C4-2B (cell line): ENCODE measurements around the gene ALOX12.
"Not testable (repeated sequence)": the region's sequence is repeated elsewhere in the genome, so short reads cannot be mapped to it uniquely, and the experiment has no call there.

Experiments used
- H3K27ac ChIP-seq: fragments of 450-650 bp; 2 replicates; pipeline ENCODE4 v1.5.1; 2017
- CTCF ChIP-seq: fragments of 450-650 bp; conservative IDR thresholded peaks from 2 replicates; pipeline ENCODE4 v1.5.1; 2017; ENCODE audit warnings: mild to moderate bottlenecking
- ZFX ChIP-seq: fragments of 450-650 bp; IDR thresholded peaks from 2 replicates; pipeline ENCODE4 v1.6.1; 2017

The ALOX12 gene

DNA sequence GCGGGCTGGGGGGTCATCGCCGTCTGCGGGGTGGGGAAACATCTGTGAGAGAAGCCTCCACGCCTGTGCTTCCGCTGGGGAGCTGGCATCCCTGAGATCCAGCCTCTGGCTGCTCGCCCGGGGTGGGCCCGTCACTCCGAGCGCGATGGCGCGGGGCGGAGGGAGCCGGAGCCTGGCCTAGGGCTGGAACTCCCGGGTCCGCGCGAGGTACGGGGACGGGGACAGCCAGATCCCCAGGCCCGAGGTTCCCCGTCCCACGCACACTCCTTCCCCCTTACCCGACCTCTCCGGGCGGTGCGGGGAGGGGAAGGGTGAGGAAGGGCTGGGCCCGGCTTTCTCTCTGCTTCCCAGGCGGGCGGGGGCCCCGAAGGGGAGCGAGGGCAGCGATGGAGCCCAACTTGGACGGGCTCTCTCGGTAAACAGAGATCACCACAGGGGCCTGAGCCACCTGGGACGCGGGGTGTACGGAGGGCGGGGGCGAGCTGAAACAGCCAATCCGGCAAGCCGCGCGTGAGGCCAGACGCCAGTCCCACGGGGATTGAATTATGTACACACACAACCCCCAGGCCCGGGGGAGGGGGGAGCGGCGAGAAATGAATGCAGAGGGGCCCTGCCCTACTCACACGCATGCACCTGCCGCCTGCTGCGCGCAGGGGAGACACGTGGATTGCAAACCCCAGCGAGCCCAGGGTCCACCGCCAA lies 47.8 kb downstream of the ALOX12 start, which contains the start of gene SLC16A11:
SLC16A11 (minus strand) TSS at position 596 of the 702 bp plus-strand sequence; CDS start at position 17, 579 bp downstream.
- TF ChIP-seq ZFX: no peak
- no peak for TF ChIP-seq CTCF
- H3K27ac ChIP-seq: no peak within 1 kb of the TSS

DNA sequence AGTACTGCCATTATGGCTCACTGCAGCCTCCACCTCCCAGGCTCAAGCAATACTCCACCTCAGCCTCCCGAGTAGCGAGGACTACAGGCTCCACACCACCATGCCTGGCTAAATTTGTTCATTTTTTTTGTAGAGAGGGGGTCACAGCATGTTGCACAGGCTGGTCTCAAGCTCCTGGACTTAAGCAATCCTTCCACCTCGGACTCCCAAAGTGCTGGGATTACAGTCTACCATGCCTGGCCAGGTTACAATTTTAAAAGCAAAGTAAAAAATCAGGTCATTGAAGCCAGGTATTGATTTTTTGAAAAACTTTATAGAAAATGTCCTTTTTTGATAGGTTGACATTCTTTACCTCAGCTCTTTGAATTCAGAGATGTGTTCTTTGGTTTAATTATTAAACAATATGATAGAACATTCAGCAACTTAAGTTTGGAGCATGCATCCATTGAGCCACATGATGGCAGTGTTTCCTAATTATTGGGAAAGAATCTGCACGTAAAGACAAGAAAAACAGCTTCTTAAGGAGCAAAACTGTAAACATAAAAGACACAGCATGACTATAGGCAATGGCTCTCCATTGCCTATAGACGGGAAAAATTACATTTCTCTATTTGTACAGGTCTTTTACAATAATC lies 49.8 kb downstream of the ALOX12 start:
- H3K27ac ChIP-seq: peak overlapping the region; percentile 70
- TF ChIP-seq CTCF: peak; percentile 86
- no peak for TF ChIP-seq ZFX

DNA sequence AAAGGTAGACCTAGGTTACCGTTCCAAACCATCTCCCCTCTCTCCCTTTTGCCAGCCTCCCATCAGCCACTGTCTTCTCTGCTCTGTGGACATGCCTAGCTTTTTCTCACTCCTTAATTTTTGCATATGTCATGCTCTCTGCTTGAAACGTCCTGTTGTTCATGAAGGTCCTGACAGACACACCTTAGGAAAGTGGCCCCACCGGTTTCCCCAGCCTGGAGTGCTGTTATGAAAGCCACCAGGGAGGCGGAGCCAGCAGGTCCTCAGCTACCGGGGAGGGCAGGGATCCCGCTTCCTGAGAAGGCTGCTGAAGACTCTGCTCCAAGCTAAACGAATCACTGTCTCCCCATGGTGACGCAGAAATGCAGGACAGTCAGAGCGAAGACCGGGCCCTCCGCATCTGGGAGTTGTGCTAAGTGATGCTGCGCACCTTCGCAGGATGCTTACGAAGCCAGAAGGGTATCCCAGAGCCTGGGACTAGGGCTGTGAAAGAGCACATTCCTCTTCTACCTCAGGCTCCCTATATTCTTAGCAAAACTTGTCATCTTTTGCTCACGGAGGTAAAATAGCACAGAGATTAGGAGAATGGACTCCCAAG lies 50.4 kb downstream of the ALOX12 start:
- TF ChIP-seq ZFX (no peak), CTCF (peak; percentile 55)
- H3K27ac ChIP-seq: peak overlapping the region; percentile 70

DNA sequence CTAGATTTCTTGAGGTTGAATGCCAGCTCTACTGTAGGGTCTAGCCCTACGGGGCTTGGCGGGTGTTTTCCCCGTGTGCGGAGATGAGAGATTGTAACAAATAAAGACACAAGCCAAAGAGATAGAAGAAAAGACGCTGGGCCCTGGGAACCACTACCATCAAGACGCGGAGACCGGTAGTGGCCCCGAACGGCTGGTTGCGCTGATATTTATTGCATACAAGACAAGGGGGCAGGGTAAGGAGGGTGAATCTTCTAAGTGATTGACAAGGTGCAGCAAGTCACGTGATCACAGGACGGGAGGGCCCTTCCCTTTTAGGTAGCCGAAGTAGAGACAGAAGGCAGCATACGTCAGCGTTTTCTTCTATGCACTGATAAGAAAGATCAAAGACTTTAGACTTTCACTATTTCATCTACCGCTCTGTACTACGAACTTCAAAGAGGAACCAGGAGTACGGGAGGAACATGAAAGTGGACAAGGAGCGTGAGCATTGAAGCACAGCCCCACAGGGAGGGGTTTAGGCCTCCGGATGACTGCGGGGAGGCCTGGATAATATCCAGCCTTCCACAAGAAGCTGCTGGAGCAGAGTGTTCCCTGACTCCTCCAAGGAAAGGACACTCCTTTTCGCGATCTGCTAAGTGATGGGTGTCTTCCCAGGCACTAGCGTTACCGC lies 51.0 kb downstream of the ALOX12 start:
- peak overlapping the region; percentile 70 for H3K27ac ChIP-seq

DNA sequence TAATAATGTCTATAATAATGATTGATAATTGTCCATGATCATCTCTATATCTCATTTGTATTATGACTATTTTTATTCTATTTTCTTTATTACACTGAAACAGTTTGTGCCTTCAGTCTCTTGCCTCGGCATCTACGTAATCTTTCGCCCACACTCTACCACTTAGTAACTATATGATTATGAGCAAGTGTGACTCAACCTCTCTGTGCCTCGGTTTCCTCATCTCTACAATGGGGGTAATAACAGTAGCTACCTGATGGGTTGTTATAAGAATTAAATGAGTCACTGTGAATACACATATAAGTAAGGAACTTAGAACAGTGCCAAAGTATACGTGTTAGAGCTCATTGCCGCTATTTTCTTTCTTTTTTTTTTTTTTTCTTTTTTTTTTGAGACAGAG lies 51.7 kb downstream of the ALOX12 start:
- no peak overlapping the region; the same call in 1 of the 2 replicates for H3K27ac ChIP-seq
- TF ChIP-seq CTCF: no peak
- TF ChIP-seq ZFX: no peak

GRCh38 chr17:7048968-7049367 lies 53.1 kb downstream of the ALOX12 start:
- H3K27ac ChIP-seq: no peak overlapping the region
- TF ChIP-seq CTCF: no peak
- TF ChIP-seq ZFX: no peak

GRCh38 chr17:7050583-7050982 lies 54.7 kb downstream of the ALOX12 start:
- not testable (repeated sequence) for H3K27ac ChIP-seq

- no peak overlapping the region for H3K27ac ChIP-seq
- TF ChIP-seq ZFX (no peak), CTCF (no peak)
Observed at GRCh38 chr17:7056386-7056785, 60.5 kb downstream of the ALOX12 start.
